Lower leg skin (tissue), 3 donors: ENCODE measurements around the gene CEP112.

Experiments used
- CTCF ChIP-seq, 3 donors: fragments of 450-650 bp; IDR thresholded peaks; one replicate each; pipeline ENCODE4 v1.5.1; 2016; ENCODE audit warnings: antibody characterized with exemption in 3 of 3, mild to moderate bottlenecking in 3 of 3, moderate library complexity in 2 of 3
- POLR2A ChIP-seq, 2 donors: fragments of 450-650 bp; IDR thresholded peaks; one replicate each; pipeline ENCODE4 v1.6.1; 2016 to 2017; ENCODE audit warnings: antibody characterized with exemption in 2 of 2, mild to moderate bottlenecking in 1 of 2, moderate library complexity in 1 of 2

GRCh38 chr17:65776890-65777289, 415.0 kb downstream of the CEP112 start:
- no peak for TF ChIP-seq CTCF (IDR thresholded peaks at IDR 0.05)
- TF ChIP-seq POLR2A (IDR thresholded peaks at IDR 0.05): no peak
